HG02840 (cell line): Measurements from ENCODE around the gene SLC4A7.
"Not testable (repeated sequence)": the region's sequence is repeated elsewhere in the genome, so short reads cannot be mapped to it uniquely, and the experiment has no call there.

Experiments
- ATAC-seq: cut with Tn5 transposase; IDR thresholded peaks from one replicate; pipeline ENCODE4 v1.9.1; 2021; ENCODE audit warnings: mild to moderate bottlenecking, moderate library complexity, moderate number of reproducible peaks; ENCODE audit not compliant: unreplicated experiment, low FRiP score

The SLC4A7 gene

GRCh38 chr3:27484015-27484844 is at the start of gene SLC4A7:
Gene SLC4A7 (minus strand): TSS chr3:27484384. CDS start chr3:27484126, 258 bp downstream.
- ATAC-seq: peak; percentile 89

GRCh38 chr3:27533261-27533607 is 49.0 kb upstream of the SLC4A7 start:
- ATAC-seq: no peak

DNA sequence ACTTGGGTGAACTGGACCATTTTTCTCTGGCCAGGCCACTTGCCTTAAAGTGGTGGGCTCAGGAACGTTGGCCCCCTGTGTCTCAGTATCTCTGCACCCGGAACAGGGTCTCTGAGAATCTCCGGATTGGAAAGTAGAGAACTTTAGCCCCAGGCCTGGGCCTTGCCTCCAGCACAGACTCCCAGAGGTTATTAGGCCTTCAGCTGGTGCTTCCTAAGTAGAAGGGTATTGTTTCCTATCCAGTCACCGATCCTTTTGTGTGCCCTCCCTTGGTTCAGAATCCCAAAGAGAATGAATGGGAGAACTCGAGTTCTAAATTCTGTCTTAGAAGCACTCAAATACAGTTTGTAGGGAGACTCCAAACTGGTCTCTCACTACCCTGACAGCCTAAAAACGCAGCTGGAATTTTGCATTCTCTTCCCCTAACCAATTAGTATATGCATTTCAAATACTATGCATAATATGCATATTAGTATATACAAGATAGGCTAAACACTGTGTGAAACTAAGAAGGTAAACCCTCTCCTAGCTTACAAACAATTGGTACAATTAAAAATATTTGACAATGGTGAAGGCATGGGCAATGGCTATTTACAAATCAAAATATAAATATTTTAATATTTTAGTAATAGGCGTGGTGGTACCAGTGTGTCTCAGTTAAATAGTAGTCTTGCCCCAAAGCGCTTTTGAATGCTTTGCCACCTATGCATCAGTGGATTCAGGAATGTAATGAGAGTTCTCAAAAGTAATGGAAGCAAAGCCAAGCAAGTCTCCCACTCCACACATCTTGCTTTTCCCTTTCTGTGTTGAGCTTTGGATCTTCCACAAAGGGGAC is 48.5 kb upstream of the SLC4A7 start:
- no peak for ATAC-seq

DNA sequence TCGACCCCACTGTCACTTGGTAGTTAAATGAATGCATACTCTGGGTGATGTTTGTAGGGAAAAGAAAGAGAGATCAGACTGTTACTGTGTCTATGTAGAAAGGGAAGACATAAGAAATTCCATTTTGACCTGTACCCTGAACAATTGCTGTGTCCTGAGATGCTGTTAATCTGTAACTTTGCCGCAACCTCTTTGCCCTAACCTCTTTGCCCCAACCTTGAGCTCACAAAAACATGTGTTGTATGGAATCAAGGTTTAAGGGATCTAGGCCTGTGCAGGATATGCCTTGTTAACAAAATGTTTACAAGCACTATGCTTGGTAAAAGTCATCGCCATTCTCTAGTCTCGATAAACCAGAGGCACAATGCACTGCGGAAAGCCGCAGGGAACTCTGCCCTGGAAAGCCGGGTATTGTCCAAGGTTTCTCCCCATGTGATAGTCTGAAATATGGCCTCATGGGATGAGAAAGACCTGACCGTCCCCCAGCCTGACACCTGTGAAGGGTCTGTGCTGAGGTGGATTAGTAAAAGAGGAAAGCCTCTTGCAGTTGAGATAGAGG is 47.1 kb upstream of the SLC4A7 start:
- not testable (repeated sequence) for ATAC-seq

GRCh38 chr3:27528791-27529190 is 44.6 kb upstream of the SLC4A7 start:
- no peak for ATAC-seq

GRCh38 chr3:27526614-27527315 is 42.6 kb upstream of the SLC4A7 start:
- no peak for ATAC-seq

DNA sequence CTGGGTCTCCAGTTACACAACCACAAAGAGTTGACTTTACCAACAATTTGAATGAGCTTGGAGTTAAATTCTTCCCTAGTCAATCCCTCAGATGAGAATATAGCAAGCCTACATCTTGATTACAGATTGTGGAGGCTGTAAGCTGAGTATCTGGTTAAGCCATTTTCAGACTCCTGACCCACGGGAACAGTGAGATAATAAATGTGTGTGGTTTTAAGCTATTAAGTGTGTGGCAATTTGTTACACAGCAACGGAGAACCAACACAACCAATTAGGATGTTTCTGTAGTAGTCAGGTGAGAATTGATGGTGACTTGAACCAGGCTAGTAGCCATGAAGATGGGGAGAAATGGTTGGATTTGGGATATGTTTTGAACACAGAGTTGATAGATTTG is 37.7 kb upstream of the SLC4A7 start:
- ATAC-seq: no peak

DNA sequence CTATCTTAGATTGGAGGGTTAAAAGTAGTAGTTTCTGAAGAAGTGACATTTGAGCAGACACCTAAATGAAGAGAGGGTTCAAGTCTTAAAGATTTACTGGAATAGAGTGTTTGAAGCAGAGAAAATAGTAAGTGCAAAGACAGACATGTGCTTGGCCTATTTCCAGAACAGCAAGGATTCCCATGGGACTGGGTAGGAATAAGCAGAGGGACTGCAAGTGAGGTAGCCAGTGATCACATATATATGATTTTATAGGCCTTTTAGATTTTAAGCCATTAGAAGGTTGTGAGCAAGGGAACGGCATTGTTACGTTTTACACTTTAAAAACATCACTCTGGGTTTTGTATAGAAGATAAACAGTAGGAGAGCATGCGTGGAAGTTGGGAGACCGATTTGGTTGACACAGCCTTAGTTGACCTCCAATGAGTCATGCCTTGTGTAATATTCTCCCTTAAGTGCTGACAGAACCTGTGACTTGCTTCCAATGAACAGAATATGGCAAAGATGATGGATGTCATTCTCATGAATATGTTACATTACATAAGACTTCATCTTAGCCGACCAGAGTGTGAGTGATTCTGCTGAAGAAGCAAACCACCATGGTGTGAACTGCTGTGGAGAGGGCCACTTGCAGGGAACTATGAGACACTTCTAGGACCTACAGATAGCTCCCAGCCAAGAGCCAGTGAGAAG is 37.1 kb upstream of the SLC4A7 start:
- no peak for ATAC-seq

- no peak for ATAC-seq
Measured at GRCh38 chr3:27511724-27512422, 27.7 kb upstream of the SLC4A7 start.

GRCh38 chr3:27509376-27509775 is 25.2 kb upstream of the SLC4A7 start:
- no peak for ATAC-seq

- no peak for ATAC-seq
Measured at GRCh38 chr3:27508424-27508823, 24.2 kb upstream of the SLC4A7 start.

- no peak for ATAC-seq
Measured at GRCh38 chr3:27507515-27508266, 23.5 kb upstream of the SLC4A7 start.

GRCh38 chr3:27507111-27507510 is 22.9 kb upstream of the SLC4A7 start:
- ATAC-seq: no peak

- no peak for ATAC-seq
Measured at GRCh38 chr3:27504749-27505148, 20.6 kb upstream of the SLC4A7 start.

DNA sequence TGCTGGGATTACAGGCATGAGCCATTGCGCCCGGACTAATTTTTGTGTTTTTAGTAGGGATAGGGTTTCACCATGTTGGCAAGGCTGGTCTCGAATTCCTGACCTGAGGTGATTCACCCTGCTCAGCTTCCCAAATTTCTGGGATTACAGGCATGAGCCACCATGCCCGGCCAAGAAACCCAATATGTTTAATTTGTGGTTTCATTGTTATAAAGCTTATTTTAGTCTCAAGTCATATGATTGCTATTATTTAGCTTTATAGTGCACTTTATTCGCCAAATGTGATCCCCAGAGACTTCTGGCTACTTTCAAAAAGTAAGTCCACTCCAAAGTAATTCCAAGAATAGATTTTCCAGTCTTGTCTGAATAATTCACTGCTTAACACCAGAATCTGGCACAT is 19.3 kb upstream of the SLC4A7 start:
- no peak for ATAC-seq

DNA sequence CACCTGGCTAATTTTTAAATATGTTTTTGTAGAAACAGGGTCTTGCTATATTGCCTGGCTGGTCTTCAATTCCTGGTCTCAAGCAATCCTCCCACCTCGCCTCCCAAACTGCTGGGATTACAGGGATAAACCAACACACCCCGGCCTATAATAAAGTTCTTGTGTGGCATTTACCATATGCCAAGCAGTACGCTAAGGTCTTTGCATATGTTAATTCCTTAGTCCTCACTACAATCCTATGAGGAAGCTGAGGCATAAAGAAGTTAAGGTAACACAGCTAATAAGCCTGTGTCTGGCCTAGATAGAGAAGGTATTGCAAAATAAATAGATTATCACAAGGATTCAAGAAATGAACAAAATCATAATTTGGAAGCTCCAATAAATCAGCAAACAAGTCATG is 17.6 kb upstream of the SLC4A7 start:
- no peak for ATAC-seq

DNA sequence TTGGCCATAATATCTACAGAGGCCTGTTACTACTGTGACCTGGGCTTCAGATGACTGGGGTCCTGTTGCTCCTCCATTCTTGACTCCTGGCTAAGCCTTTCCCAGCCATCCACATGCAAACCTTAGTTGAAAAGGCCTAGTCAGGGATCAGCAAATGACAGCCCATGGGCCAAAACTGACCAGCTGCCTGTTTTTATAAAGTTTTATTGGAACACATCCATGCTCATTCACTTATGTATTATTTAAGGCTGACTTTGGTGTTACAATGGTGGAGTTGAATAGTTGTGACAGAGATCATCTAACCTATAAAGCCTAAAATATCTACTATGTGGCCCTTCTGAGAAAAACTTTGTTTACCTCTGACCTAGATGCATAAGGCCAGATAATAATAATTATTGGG is 16.8 kb upstream of the SLC4A7 start:
- ATAC-seq: no peak

GRCh38 chr3:27500035-27500434 is 15.9 kb upstream of the SLC4A7 start:
- no peak for ATAC-seq

DNA sequence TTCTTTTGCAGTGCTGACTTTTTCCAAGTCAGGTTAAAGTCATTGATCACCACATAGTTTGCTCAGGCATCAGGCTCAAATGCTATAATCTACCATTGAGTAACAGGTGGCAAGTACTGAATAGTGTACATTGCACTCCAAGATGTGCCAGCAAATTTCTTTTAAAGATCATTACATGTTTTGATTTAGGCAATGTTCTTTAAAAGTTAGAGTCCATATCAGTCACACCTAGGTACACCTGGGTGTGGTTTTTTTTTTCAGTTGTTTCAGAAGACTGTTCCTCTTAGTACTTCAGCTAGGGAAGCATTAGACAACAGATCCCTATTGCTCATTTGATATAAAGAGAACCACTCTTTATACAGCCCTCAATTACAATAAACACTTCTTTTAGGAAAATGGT is 10.6 kb upstream of the SLC4A7 start:
- ATAC-seq: no peak
